Neural cell (in vitro differentiated cells): Measurements from ENCODE around the gene HTR3A.

ENCODE experiments used
- EP300 ChIP-seq: fragments of 450-650 bp; conservative IDR thresholded peaks from 2 replicates; pipeline ENCODE4 v1.6.1; 2014; ENCODE audit warnings: antibody characterized with exemption, mild to moderate bottlenecking, moderate library complexity; ENCODE audit not compliant: poor library complexity, severe bottlenecking
- EZH2 ChIP-seq: fragments of 200-600, 300-800 bp; shearing (Covaris generic), sonication (generic); IDR thresholded peaks from 2 replicates; pipeline ENCODE4 v1.6.1; 2014; ENCODE audit warnings: antibody characterized with exemption, low read length, borderline replicate concordance, mild to moderate bottlenecking; ENCODE audit not compliant: insufficient read depth, poor library complexity, severe bottlenecking
- MXI1 ChIP-seq: fragments of 450-650 bp; conservative IDR thresholded peaks from 2 replicates; pipeline ENCODE4 v1.6.1; 2014; ENCODE audit warnings: antibody characterized with exemption, mild to moderate bottlenecking; ENCODE audit not compliant: poor library complexity, severe bottlenecking
- POLR2AphosphoS5 ChIP-seq: IDR thresholded peaks from 2 replicates; pipeline ENCODE4 v1.6.1; 2012
- RAD21 ChIP-seq: fragments of 450-650 bp; conservative IDR thresholded peaks from 2 replicates; pipeline ENCODE4 v1.6.1; 2014; ENCODE audit warnings: antibody characterized with exemption, mild to moderate bottlenecking, moderate library complexity
- REST ChIP-seq: IDR thresholded peaks from 2 replicates; pipeline ENCODE4 v1.6.1; 2012; ENCODE audit warnings: borderline replicate concordance
- TAF1 ChIP-seq: IDR thresholded peaks from 2 replicates; pipeline ENCODE4 v1.6.1; 2012; ENCODE audit warnings: low read depth
- TF ChIP-seq, protein P1 (sequence below): fragments of 450-650 bp; IDR thresholded peaks from 2 replicates; pipeline ENCODE4 v1.5.1; 2014; ENCODE audit warnings: antibody characterized with exemption, mild to moderate bottlenecking, moderate library complexity; ENCODE audit not compliant: poor library complexity, severe bottlenecking

GRCh38 chr11:113928311-113928710, 46.6 kb upstream of the HTR3A start:
- TF ChIP-seq MXI1 = no peak
- TF ChIP-seq, protein P1, sequence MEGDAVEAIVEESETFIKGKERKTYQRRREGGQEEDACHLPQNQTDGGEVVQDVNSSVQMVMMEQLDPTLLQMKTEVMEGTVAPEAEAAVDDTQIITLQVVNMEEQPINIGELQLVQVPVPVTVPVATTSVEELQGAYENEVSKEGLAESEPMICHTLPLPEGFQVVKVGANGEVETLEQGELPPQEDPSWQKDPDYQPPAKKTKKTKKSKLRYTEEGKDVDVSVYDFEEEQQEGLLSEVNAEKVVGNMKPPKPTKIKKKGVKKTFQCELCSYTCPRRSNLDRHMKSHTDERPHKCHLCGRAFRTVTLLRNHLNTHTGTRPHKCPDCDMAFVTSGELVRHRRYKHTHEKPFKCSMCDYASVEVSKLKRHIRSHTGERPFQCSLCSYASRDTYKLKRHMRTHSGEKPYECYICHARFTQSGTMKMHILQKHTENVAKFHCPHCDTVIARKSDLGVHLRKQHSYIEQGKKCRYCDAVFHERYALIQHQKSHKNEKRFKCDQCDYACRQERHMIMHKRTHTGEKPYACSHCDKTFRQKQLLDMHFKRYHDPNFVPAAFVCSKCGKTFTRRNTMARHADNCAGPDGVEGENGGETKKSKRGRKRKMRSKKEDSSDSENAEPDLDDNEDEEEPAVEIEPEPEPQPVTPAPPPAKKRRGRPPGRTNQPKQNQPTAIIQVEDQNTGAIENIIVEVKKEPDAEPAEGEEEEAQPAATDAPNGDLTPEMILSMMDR = no peak
- TF ChIP-seq POLR2AphosphoS5 = no peak
- TF ChIP-seq EZH2 = no peak
- TF ChIP-seq RAD21 = no peak
- no peak for TF ChIP-seq REST
- no peak for TF ChIP-seq TAF1
- TF ChIP-seq EP300 = no peak
